Measurements from ENCODE around the gene GALNT7.

The GALNT7 gene

DNA sequence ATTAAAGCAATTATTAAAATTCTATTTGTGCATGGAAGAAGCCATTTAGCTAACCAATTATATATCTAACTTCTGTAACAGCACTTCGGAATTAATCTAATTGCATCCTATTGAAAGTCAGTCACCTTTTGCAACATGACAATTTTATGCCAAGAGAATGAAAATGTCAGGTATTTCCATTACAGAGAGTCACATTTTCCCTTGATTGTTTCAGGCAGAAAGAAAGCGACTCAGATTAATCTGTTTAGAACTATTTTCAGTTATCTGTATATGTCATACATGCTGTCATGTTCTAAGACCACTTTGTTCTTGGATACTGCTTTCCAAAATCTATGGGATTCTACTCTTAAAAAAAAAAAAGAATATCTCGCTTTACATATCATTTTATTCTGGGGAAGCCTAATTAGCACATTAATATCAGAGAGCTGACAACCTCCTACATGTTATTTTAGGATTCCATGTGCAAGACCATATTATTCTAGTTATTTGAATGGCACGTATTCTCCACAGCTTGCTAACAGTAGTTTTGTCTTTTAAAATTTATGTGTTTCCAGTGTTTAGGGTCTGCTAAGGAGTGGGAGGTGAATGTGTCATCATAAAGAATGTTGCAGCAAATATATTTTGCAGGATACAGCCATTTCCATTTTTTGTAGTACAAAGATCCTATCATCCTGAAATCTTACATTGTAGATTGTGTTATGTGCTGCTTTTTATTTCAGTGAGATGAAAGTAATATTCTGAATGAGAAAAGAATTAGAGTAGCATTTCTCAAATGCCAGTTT is 31.7 kb downstream of the GALNT7 start:
- DNase-seq (ENCODE audit: low read depth in 2 of 2) = no peak
- no peak overlapping the region for H3K4me3 ChIP-seq (replicated peaks in 1 of 2; ENCODE audit: low read depth in 2 of 2, low read length in 2 of 2)
- TF ChIP-seq, protein P1, sequence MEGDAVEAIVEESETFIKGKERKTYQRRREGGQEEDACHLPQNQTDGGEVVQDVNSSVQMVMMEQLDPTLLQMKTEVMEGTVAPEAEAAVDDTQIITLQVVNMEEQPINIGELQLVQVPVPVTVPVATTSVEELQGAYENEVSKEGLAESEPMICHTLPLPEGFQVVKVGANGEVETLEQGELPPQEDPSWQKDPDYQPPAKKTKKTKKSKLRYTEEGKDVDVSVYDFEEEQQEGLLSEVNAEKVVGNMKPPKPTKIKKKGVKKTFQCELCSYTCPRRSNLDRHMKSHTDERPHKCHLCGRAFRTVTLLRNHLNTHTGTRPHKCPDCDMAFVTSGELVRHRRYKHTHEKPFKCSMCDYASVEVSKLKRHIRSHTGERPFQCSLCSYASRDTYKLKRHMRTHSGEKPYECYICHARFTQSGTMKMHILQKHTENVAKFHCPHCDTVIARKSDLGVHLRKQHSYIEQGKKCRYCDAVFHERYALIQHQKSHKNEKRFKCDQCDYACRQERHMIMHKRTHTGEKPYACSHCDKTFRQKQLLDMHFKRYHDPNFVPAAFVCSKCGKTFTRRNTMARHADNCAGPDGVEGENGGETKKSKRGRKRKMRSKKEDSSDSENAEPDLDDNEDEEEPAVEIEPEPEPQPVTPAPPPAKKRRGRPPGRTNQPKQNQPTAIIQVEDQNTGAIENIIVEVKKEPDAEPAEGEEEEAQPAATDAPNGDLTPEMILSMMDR (IDR thresholded peaks at IDR 0.05; ENCODE audit: low read depth, low read length) = no peak

GRCh38 chr4:173202395-173202794 is 33.8 kb downstream of the GALNT7 start:
- TF ChIP-seq, protein P1 (IDR thresholded peaks at IDR 0.05; ENCODE audit: low read depth, low read length) = no peak
- no peak overlapping the region for H3K4me3 ChIP-seq (replicated peaks in 1 of 2; ENCODE audit: low read depth in 2 of 2, low read length in 2 of 2)
- DNase-seq (ENCODE audit: low read depth in 2 of 2) = no peak

DNA sequence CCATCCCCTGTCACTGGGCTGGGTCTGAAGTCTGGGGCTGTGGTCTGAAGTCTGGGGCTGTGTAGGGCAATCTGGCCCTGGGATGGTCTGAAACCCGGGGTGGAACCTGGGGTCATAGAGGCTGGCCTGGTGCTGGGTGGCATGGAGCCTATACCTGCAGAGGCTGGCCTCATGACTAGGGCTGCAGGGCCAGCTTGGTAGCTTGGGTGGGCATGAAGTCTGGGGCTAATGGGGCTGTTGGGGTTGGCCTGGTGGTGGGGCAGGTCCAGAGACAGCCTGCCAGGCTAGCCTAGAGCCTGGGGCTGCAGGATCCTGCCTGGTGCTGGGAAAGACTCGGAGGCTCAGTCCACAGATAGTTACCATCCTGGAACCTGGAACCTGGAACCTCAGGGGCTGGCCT is 37.0 kb downstream of the GALNT7 start:
- no peak for DNase-seq (ENCODE audit: low read depth in 2 of 2)
- H3K4me3 ChIP-seq (replicated peaks in 1 of 2; ENCODE audit: low read depth in 2 of 2, low read length in 2 of 2) = no peak overlapping the region
- TF ChIP-seq, protein P1 (IDR thresholded peaks at IDR 0.05; ENCODE audit: low read depth, low read length) = no peak

GRCh38 chr4:173208420-173208819 is 39.8 kb downstream of the GALNT7 start:
- DNase-seq (ENCODE audit: low read depth in 2 of 2) = no peak

DNA sequence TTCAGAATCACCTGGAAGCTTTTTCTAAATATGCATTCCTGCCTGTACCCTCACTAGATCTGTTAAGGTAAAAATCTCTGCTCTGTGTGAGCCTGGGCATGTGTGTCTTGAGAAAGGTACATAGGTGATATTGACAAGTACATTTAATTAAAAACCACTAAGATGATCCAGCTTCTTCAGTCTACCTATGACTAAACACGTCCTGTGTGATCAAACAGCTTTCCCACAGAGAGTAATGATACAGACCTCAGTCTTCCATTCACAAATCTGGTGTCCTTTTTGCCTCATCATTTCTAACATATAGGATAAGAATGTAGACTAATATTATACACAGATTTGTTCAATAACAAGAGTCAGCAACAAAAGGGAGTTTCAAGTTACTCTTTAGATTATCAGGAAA is 42.6 kb downstream of the GALNT7 start:
- DNase-seq (ENCODE audit: low read depth in 2 of 2) = no peak
- no peak overlapping the region for H3K4me3 ChIP-seq (replicated peaks in 1 of 2; ENCODE audit: low read depth in 2 of 2, low read length in 2 of 2)
- TF ChIP-seq, protein P1 (IDR thresholded peaks at IDR 0.05; ENCODE audit: low read depth, low read length) = no peak

More at GRCh38 chr4:173208420-173208819, 39.8 kb downstream of the GALNT7 start:
- no peak overlapping the region for H3K4me3 ChIP-seq (replicated peaks in 1 of 2; ENCODE audit: low read depth in 2 of 2, low read length in 2 of 2)
- TF ChIP-seq, protein P1 (IDR thresholded peaks at IDR 0.05; ENCODE audit: low read depth, low read length) = no peak

DNA sequence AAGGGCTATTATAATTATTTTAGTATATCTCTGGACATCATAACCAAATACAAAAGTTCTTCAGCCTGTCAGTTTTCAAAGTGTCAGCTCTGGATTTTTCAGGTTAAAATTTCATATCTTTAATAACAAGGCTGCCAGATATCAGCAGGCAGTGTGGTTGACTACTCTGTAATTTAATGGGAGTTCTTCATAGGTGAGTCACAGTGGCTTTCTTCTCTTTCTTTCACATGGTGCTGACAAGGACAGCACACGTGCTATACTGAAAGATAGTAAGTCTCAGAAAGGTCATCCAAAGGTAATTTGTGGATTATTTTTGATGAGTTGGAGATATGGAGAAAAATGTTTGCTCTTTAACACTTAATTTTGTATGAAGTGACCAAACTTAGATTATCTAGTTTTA is 43.2 kb downstream of the GALNT7 start:
- H3K4me3 ChIP-seq (replicated peaks in 1 of 2; ENCODE audit: low read depth in 2 of 2, low read length in 2 of 2) = no peak overlapping the region
- DNase-seq (ENCODE audit: low read depth in 2 of 2) = peak; percentile 37 to 69
- TF ChIP-seq, protein P1 (IDR thresholded peaks at IDR 0.05; ENCODE audit: low read depth, low read length) = no peak

All from cardiac fibroblast (primary cell).